GM10248 (cell line): Measurements from ENCODE around the gene HACD2.
A peak's percentile ranks its signal among the peaks of the same experiment; 100 is the strongest.

ENCODE experiments used
- CTCF ChIA-PET: fragments of 300-600 bp; sonication (Branson Sonifier 250); formaldehyde crosslinking; extraction: SDS; loops from one replicate; lab custom pipeline; 2021; ENCODE audit warnings: antibody characterized with exemption; lab: Yijun Ruan, JAX
- POLR2A ChIA-PET: fragments of 350-650 bp; sonication (Branson Sonifier 250); formaldehyde crosslinking; extraction: SDS; loops from one replicate; lab custom pipeline; 2020; ENCODE audit warnings: antibody characterized with exemption; lab: Yijun Ruan, JAX
- DNase-seq: peaks from one replicate; pipeline ENCODE4 v3.0.0; 2012; ENCODE audit errors: extremely low spot score
- TF ChIP-seq, protein P1 (sequence below): IDR thresholded peaks from 2 replicates; pipeline ENCODE4 v1.5.1; 2012; ENCODE audit warnings: mild to moderate bottlenecking, low read depth; ENCODE audit errors: extremely low read depth, missing control alignments, control extremely low read depth

Gene HACD2

DNA sequence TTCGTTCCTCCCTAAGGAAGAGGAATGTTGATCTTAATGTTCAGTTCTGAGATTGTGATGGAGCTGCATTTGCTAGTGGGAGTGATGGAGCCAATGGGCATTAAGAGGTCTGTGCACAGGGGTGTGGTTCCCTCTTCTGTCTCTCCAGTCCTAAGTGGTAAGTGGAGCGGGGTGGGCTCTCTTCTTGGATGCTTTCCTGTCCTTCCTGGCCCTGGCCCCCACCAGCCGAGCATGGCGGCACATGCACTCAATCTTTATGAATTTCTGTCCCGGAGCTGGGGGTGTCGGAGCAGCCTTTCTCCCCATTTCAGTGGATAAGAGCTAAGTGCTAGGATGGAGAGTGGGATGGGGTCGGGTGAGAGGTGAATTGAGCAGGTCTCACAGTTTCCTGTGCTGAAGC lies 98.4 kb downstream of the HACD2 start:
- TF ChIP-seq, protein P1, sequence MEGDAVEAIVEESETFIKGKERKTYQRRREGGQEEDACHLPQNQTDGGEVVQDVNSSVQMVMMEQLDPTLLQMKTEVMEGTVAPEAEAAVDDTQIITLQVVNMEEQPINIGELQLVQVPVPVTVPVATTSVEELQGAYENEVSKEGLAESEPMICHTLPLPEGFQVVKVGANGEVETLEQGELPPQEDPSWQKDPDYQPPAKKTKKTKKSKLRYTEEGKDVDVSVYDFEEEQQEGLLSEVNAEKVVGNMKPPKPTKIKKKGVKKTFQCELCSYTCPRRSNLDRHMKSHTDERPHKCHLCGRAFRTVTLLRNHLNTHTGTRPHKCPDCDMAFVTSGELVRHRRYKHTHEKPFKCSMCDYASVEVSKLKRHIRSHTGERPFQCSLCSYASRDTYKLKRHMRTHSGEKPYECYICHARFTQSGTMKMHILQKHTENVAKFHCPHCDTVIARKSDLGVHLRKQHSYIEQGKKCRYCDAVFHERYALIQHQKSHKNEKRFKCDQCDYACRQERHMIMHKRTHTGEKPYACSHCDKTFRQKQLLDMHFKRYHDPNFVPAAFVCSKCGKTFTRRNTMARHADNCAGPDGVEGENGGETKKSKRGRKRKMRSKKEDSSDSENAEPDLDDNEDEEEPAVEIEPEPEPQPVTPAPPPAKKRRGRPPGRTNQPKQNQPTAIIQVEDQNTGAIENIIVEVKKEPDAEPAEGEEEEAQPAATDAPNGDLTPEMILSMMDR: no peak
- DNase-seq: no peak
- POLR2A ChIA-PET: no interaction called here
- CTCF ChIA-PET: interaction anchor here (1.2 kb wide), 1 partner anchor 12 kb away, joined by 3 read pairs; no protein-coding TSS in a partner anchor

DNA sequence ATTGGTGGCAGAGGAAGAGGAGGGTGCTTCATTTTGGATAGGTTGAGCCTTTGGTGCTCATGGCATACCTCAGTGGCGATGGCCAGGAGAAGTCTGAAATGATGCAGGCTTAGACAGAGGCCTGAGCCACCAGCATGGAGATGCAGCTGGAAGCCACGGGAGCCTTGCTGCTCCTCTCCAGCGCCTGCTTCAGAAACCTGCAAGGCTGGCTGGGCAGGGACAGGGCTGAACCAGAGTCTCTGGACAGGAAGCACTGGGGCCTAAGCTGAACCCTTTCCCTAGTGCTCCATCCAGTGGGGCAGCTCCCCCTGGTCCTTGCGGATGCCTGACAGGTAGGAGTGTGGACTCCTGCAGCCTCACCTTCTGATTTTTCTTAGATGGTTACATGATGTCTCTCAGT lies 99.3 kb downstream of the HACD2 start:
- no peak for DNase-seq
- TF ChIP-seq, protein P1: no peak
- CTCF ChIA-PET: interaction anchor here (1.2 kb wide), 1 partner anchor 13 kb away, joined by 3 read pairs; no protein-coding TSS in a partner anchor
- POLR2A ChIA-PET: no interaction called here

DNA sequence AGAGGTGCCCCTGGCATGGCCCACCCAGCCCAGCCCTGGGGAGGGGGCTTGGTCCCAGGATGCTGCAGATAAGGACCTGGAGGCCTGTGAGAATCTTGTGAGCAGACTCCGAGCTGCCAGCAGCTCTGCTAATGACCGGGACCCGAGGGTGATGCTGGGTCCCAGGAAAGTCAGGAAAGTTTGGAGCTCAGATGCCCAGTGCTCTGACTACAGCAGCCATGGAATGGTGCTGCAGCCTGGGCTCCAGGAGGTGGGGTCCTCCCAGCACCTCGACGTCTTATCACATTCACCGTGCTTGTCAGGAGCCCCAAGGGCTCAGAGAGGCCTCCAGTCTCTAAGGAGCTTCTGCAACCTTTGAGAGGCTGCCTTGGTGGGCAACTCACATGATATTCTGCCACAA lies 101.7 kb downstream of the HACD2 start:
- CTCF ChIA-PET: interaction anchor here (1.0 to 1.4 kb wide), 4 partner anchors 11 to 51 kb away, joined by 3 to 4 read pairs (median 4); no protein-coding TSS in a partner anchor
- POLR2A ChIA-PET: no interaction called here
- TF ChIP-seq, protein P1: no peak
- no peak for DNase-seq

DNA sequence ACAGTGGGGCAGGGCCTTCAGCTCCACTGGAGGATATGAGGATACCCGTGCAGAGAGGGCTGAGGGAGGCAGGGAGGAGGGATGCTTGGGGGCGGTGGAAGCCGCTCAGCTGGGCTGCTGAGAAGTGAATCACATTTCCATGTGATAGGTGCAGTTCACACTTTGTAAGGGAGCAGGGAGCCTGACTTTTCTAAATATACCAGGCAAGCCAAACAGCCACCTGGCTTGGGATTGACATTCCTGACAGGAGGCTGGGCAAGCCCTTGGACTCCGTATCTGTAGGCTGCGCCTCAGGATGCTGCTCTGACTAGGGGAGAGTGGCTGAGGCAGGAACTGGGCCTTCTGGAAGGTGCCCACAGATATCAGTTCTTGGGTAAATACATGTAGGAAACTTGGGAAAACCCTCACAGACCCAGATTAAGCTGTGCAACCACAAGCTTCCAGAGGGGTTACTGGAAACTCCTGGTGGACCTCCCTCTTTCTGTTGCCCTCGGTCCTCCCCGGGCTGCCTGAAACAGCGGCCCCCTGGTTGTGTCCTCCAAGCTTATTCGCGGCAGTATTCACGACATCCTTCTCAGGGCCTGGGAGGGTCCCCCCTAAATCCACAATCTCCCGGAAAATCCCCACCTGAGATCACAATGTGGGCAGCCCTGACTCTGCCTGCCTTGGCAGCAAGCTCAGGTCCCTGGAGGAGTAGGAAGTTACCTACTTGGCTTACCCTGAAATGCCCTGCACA lies 103.0 kb downstream of the HACD2 start:
- ChIA-PET POLR2A (no interaction called here), CTCF (interaction anchor here (1.1 kb wide), 1 partner anchor 77 kb away, joined by 4 read pairs; no protein-coding TSS in a partner anchor)
- TF ChIP-seq, protein P1: no peak
- DNase-seq: no peak

DNA sequence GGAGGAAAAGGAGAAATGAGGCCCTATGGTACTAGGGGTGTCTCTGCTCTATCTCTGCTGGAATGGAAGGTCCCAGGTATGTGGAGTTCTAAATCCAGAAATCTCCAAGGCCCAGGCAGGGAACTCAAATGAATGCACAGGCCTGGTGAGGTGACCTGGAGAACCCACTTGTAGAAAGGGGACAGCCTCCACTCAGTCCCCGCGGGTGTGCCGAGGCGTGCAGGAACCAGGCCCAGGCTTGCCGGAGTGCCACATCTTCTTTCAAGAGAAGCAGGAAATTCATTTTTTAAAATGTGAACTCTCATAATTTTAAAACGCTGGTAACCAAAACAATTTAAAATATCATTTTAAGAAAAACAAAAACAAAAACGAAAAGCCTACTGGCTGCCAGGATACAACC lies 103.8 kb downstream of the HACD2 start:
- POLR2A ChIA-PET: no interaction called here
- TF ChIP-seq, protein P1: no peak
- no peak for DNase-seq
- CTCF ChIA-PET: no interaction called here

DNA sequence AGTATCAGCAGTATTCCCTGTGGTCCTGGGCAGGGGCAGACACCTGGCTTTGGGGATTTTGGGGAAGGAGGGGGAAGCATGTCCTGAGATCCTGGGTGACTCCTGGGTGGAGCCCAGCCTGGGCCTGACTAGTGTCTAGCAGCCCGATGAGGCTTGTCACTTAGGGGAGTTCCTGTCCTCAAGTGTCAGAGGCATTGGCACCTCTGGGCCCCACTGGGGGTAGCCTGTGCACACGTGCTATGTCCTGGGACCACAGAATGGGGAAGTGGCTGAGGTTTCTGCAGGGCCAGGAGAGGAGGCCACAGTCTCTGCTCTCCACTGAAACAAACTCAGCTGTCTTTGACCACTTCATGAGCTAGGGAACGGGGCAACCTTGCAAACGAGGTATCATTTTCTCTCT lies 104.4 kb downstream of the HACD2 start:
- DNase-seq: peak; percentile 44
- TF ChIP-seq, protein P1: no peak
- POLR2A ChIA-PET: no interaction called here
- CTCF ChIA-PET: interaction anchor here (1.4 to 2.0 kb wide), 2 partner anchors 10 to 26 kb away, joined by 3 to 5 read pairs; no protein-coding TSS in a partner anchor
